ENCODE measurements around the gene NALCN. TPM values are rescaled to one million over a fixed set of nuclear protein-coding genes. Genes with fewer than 3 reads are reported as not detected.

NALCN gene
- total and polyA plus RNA-seq, 4 donors, result 0.09 to 0.92 (median 0.18) TPM

GRCh38 chr13:101262306-101262705 is 154.0 kb downstream of the NALCN start (continued):
- TF ChIP-seq GABPA (IDR thresholded peaks at IDR 0.05 in 1 of 2, conservative IDR thresholded peaks at IDR 0.05 in 1 of 2), result no peak

- Histone ChIP-seq H3K9ac (ENCODE audit: low read depth in 1 of 2, low read length in 2 of 2) (no peak overlapping the region), H3K36me3 (ENCODE audit: control insufficient read depth in 4 of 4, insufficient read depth in 3 of 4, low read depth in 1 of 4, low read length in 3 of 4) (no peaks in the 10 kb centered on the region), H3K27me3 (ENCODE audit: control insufficient read depth in 4 of 4, insufficient read depth in 4 of 4, low read length in 3 of 4) (peaks cover 0 to 2% (median under 1%) of the 10 kb centered on the region in 4 donors), H3K9me3 (ENCODE audit: control insufficient read depth in 4 of 4, low read length in 3 of 4) (no peaks in the 10 kb centered on the region), H3K4me3 (ENCODE audit: low read depth in 1 of 3, low read length in 3 of 3) (no peak overlapping the region), H3K27ac (ENCODE audit: low read depth in 1 of 2, low read length in 2 of 2) (no peak overlapping the region), H3K4me1 (ENCODE audit: control insufficient read depth in 4 of 4, insufficient read depth in 4 of 4, low read length in 3 of 4) (no peaks in the 10 kb centered on the region)
- WGBS, result 90% methylated on average over 6 of the region's 6 CpGs
- DNase-seq (ENCODE audit: low spot score), result no peak
- TF ChIP-seq REST (IDR thresholded peaks at IDR 0.05) (no peak), GABPA (IDR thresholded peaks at IDR 0.05 in 1 of 2, conservative IDR thresholded peaks at IDR 0.05 in 1 of 2) (no peak), EGR1 (IDR thresholded peaks at IDR 0.05; ENCODE audit: low read depth in 2 of 2) (no peak), RXRA (IDR thresholded peaks at IDR 0.05) (no peak), TAF1 (conservative IDR thresholded peaks at IDR 0.05) (no peak), RAD21 (IDR thresholded peaks at IDR 0.05) (no peak), ATF3 (IDR thresholded peaks at IDR 0.05) (no peak), SP1 (IDR thresholded peaks at IDR 0.05) (no peak), HNF4G (IDR thresholded peaks at IDR 0.05) (no peak), FOXA1 (IDR thresholded peaks at IDR 0.05) (no peak), NR2F2 (IDR thresholded peaks at IDR 0.05) (no peak), CTCF (IDR thresholded peaks at IDR 0.05; ENCODE audit: low read depth, low read length, missing input control) (no peak), ZBTB33 (IDR thresholded peaks at IDR 0.05) (no peak), FOXA2 (IDR thresholded peaks at IDR 0.05) (no peak), HNF4A (conservative IDR thresholded peaks at IDR 0.05) (no peak), JUND (IDR thresholded peaks at IDR 0.05) (no peak)
Measured at GRCh38 chr13:101258509-101258908, 157.8 kb downstream of the NALCN start.

Data from liver (tissue), 9 donors.